ENCODE measurements around the gene ARSG. TPM values are rescaled to one million over a fixed set of nuclear protein-coding genes. Genes with fewer than 3 reads are reported as not detected.
"Not testable (repeated sequence)": the region's sequence is repeated elsewhere in the genome, so short reads cannot be mapped to it uniquely, and the experiment has no call there.

Gene ARSG
- total RNA-seq, 2 experiments from 2014 or later = 9.1 to 10.7 TPM

- no peak for ATAC-seq
- H3K4me3 Mint-ChIP-seq = no peak overlapping the region
- H3K4me1 Mint-ChIP-seq (ENCODE audit: low read depth) = peaks cover 59% of the 10 kb centered on the region
- H3K27me3 Mint-ChIP-seq (ENCODE audit: low read depth) = no peaks in the 10 kb centered on the region
- POLR2A ChIA-PET = no interaction called here
- H3K9me3 Mint-ChIP-seq (ENCODE audit: insufficient read depth) = no peaks in the 10 kb centered on the region
- CTCF ChIA-PET = interaction anchor here (1.2 kb wide), 2 partner anchors 10 to 40 kb away, joined by 3 read pairs; no protein-coding TSS in a partner anchor
- H3K27ac Mint-ChIP-seq = no peak overlapping the region
- H3K36me3 Mint-ChIP-seq (ENCODE audit: low read depth) = peaks cover 23% of the 10 kb centered on the region
- no peak for DNase-seq
Measured at GRCh38 chr17:68306819-68307218, 15.5 kb downstream of the ARSG start.

GRCh38 chr17:68307443-68307842, 16.1 kb downstream of the ARSG start:
- ATAC-seq (no peak), DNase-seq (no peak)
- H3K4me3 Mint-ChIP-seq = no peak overlapping the region
- no peak overlapping the region for H3K27ac Mint-ChIP-seq
- H3K4me1 Mint-ChIP-seq (ENCODE audit: low read depth) = peaks cover 59% of the 10 kb centered on the region
- ChIA-PET POLR2A (interaction anchor here (0.6 kb wide), 1 partner anchor 11 kb away, joined by 3 read pairs; no protein-coding TSS in a partner anchor), CTCF (interaction anchor here (1.0 to 1.2 kb wide), 2 partner anchors 15 to 39 kb away, joined by 3 read pairs; no protein-coding TSS in a partner anchor)
- H3K27me3 Mint-ChIP-seq (ENCODE audit: low read depth) = no peaks in the 10 kb centered on the region
- no peaks in the 10 kb centered on the region for H3K9me3 Mint-ChIP-seq (ENCODE audit: insufficient read depth)
- peaks cover 23% of the 10 kb centered on the region for H3K36me3 Mint-ChIP-seq (ENCODE audit: low read depth)

- Mint-ChIP-seq H3K27ac (peak overlapping the region; percentile 53), H3K36me3 (ENCODE audit: low read depth) (peaks cover 23% of the 10 kb centered on the region), H3K4me1 (ENCODE audit: low read depth) (peaks cover 58% of the 10 kb centered on the region)
- ChIA-PET POLR2A (interaction anchor here (1.1 kb wide), 1 partner anchor 9 kb away, joined by 3 read pairs; no protein-coding TSS in a partner anchor), CTCF (interaction anchor here (1.1 to 1.3 kb wide), 3 partner anchors 8 to 90 kb away, joined by 3 to 6 read pairs (median 4); no protein-coding TSS in a partner anchor)
- H3K4me3 Mint-ChIP-seq; DNase-seq; H3K9me3 Mint-ChIP-seq (ENCODE audit: insufficient read depth); ATAC-seq; H3K27me3 Mint-ChIP-seq (ENCODE audit: low read depth): not testable (repeated sequence)
Measured at GRCh38 chr17:68308486-68308885, 17.2 kb downstream of the ARSG start.

- H3K27me3 Mint-ChIP-seq (ENCODE audit: low read depth); H3K27ac Mint-ChIP-seq; ATAC-seq; H3K4me3 Mint-ChIP-seq; H3K9me3 Mint-ChIP-seq (ENCODE audit: insufficient read depth); DNase-seq: not testable (repeated sequence)
- CTCF ChIA-PET = interaction anchor here (1.1 to 1.3 kb wide), 3 partner anchors 9 to 90 kb away, joined by 3 to 6 read pairs (median 4); no protein-coding TSS in a partner anchor
- POLR2A ChIA-PET = interaction anchor here (1.1 kb wide), 1 partner anchor 10 kb away, joined by 3 read pairs; no protein-coding TSS in a partner anchor
- peaks cover 20% of the 10 kb centered on the region for H3K36me3 Mint-ChIP-seq (ENCODE audit: low read depth)
- peaks cover 60% of the 10 kb centered on the region for H3K4me1 Mint-ChIP-seq (ENCODE audit: low read depth)
Measured at GRCh38 chr17:68309066-68309670, 17.9 kb downstream of the ARSG start.

- Mint-ChIP-seq H3K4me1 (ENCODE audit: low read depth) (peaks cover 66% of the 10 kb centered on the region), H3K27ac (peak overlapping the region; percentile 58), H3K36me3 (ENCODE audit: low read depth) (peaks cover 22% of the 10 kb centered on the region), H3K27me3 (ENCODE audit: low read depth) (no peaks in the 10 kb centered on the region), H3K9me3 (ENCODE audit: insufficient read depth) (no peaks in the 10 kb centered on the region), H3K4me3 (no peak overlapping the region)
- ChIA-PET POLR2A (interaction anchor here (0.6 to 1.3 kb wide), 4 partner anchors 8 to 37 kb away, joined by 3 to 10 read pairs (median 5); partner anchors contain the start of genes ARSG and SLC16A6), CTCF (interaction anchor here (0.8 to 0.9 kb wide), 2 partner anchors 23 to 127 kb away, joined by 3 to 4 read pairs; no protein-coding TSS in a partner anchor)
- DNase-seq = peak; percentile 61
- peak; percentile 86 for ATAC-seq
Measured at GRCh38 chr17:68310152-68310551, 18.9 kb downstream of the ARSG start.

GRCh38 chr17:68314916-68315535, 23.7 kb downstream of the ARSG start:
- Mint-ChIP-seq H3K4me3 (peak overlapping the region; percentile 32), H3K4me1 (ENCODE audit: low read depth) (peaks cover 68% of the 10 kb centered on the region), H3K27ac (peak overlapping the region; percentile 76), H3K36me3 (ENCODE audit: low read depth) (peaks cover 13% of the 10 kb centered on the region), H3K9me3 (ENCODE audit: insufficient read depth) (no peaks in the 10 kb centered on the region), H3K27me3 (ENCODE audit: low read depth) (no peaks in the 10 kb centered on the region)
- ATAC-seq = peak; percentile 41
- DNase-seq = peak; percentile 46
- ChIA-PET CTCF (interaction anchor here (0.7 to 1.8 kb wide), 4 partner anchors 17 to 147 kb away, joined by 3 to 7 read pairs (median 4); no protein-coding TSS in a partner anchor), POLR2A (interaction anchor here (0.7 to 1.9 kb wide), 3 partner anchors 23 to 581 kb away, joined by 3 to 13 read pairs (median 4); partner anchors contain the start of gene ARSG)

- peaks cover 13% of the 10 kb centered on the region for H3K36me3 Mint-ChIP-seq (ENCODE audit: low read depth)
- peak overlapping the region; percentile 22 for H3K27ac Mint-ChIP-seq
- no peak for ATAC-seq
- DNase-seq = no peak
- peaks cover 58% of the 10 kb centered on the region for H3K4me1 Mint-ChIP-seq (ENCODE audit: low read depth)
- H3K9me3 Mint-ChIP-seq (ENCODE audit: insufficient read depth) = no peaks in the 10 kb centered on the region
- ChIA-PET CTCF (interaction anchor here (1.3 to 1.9 kb wide), 3 partner anchors 16 to 120 kb away, joined by 3 to 6 read pairs (median 4); no protein-coding TSS in a partner anchor), POLR2A (interaction anchor here (0.9 to 1.8 kb wide), 2 partner anchors 13 to 28 kb away, joined by 3 to 4 read pairs; no protein-coding TSS in a partner anchor)
- H3K4me3 Mint-ChIP-seq = no peak overlapping the region
- H3K27me3 Mint-ChIP-seq (ENCODE audit: low read depth) = no peaks in the 10 kb centered on the region
Measured at GRCh38 chr17:68315930-68316329, 24.6 kb downstream of the ARSG start.

- H3K4me3 Mint-ChIP-seq = no peak overlapping the region
- ChIA-PET CTCF (interaction anchor here (1.3 to 2.0 kb wide), 3 partner anchors 10 to 119 kb away, joined by 3 to 6 read pairs (median 4); no protein-coding TSS in a partner anchor), POLR2A (interaction anchor here (0.9 kb wide), 1 partner anchor 25 kb away, joined by 3 read pairs; no protein-coding TSS in a partner anchor)
- H3K27me3 Mint-ChIP-seq (ENCODE audit: low read depth) = no peaks in the 10 kb centered on the region
- ATAC-seq (no peak), DNase-seq (no peak)
- peaks cover 45% of the 10 kb centered on the region for H3K4me1 Mint-ChIP-seq (ENCODE audit: low read depth)
- no peak overlapping the region for H3K27ac Mint-ChIP-seq
- no peaks in the 10 kb centered on the region for H3K9me3 Mint-ChIP-seq (ENCODE audit: insufficient read depth)
- peaks cover 8% of the 10 kb centered on the region for H3K36me3 Mint-ChIP-seq (ENCODE audit: low read depth)
Measured at GRCh38 chr17:68317458-68317857, 26.2 kb downstream of the ARSG start.

GRCh38 chr17:68318103-68318991, 27.1 kb downstream of the ARSG start:
- Mint-ChIP-seq H3K27me3 (ENCODE audit: low read depth) (no peaks in the 10 kb centered on the region), H3K36me3 (ENCODE audit: low read depth) (peaks cover 8% of the 10 kb centered on the region), H3K4me3 (no peak overlapping the region), H3K27ac (no peak overlapping the region), H3K9me3 (ENCODE audit: insufficient read depth) (no peaks in the 10 kb centered on the region), H3K4me1 (ENCODE audit: low read depth) (peaks cover 39% of the 10 kb centered on the region)
- CTCF ChIA-PET = interaction anchor here (1.9 to 2.0 kb wide), 2 partner anchors 9 to 118 kb away, joined by 4 to 6 read pairs; no protein-coding TSS in a partner anchor
- POLR2A ChIA-PET = interaction anchor here (0.8 to 0.9 kb wide), 2 partner anchors 26 kb away, joined by 3 read pairs; no protein-coding TSS in a partner anchor
- no peak for ATAC-seq
- DNase-seq = no peak

- Mint-ChIP-seq H3K27ac (no peak overlapping the region), H3K36me3 (ENCODE audit: low read depth) (peaks cover 8% of the 10 kb centered on the region), H3K9me3 (ENCODE audit: insufficient read depth) (no peaks in the 10 kb centered on the region), H3K4me1 (ENCODE audit: low read depth) (peaks cover 38% of the 10 kb centered on the region), H3K4me3 (no peak overlapping the region), H3K27me3 (ENCODE audit: low read depth) (no peaks in the 10 kb centered on the region)
- ATAC-seq (no peak), DNase-seq (no peak)
- CTCF ChIA-PET = interaction anchor here (1.1 kb wide), 1 partner anchor 16 kb away, joined by 3 read pairs; no protein-coding TSS in a partner anchor
- POLR2A ChIA-PET = interaction anchor here (0.8 kb wide), 1 partner anchor 27 kb away, joined by 3 read pairs; no protein-coding TSS in a partner anchor
Measured at GRCh38 chr17:68319410-68320162, 28.3 kb downstream of the ARSG start.

All from activated CD8-positive, alpha-beta T cell treated with anti-CD3 and anti-CD28 coated beads, Interleukin-2, amount 10 ng/mL, durations not matched to agents 7 days and 5 days (primary cell).